GM12878 (cell line): Measurements from ENCODE around the gene DUS1L. TPM values are rescaled to one million over a fixed set of nuclear protein-coding genes. Genes with fewer than 3 reads are reported as not detected.

Source experiments
- ATF2 ChIP-seq: IDR thresholded peaks from 2 replicates; pipeline ENCODE4 v1.6.1; 2012; ENCODE audit warnings: low read length, inconsistent platforms
- BRCA1 ChIP-seq: IDR thresholded peaks from 2 replicates; pipeline ENCODE4 v1.6.1; 2011; ENCODE audit warnings: low read depth, low read length, improper control_type of control experiment
- IKZF2 ChIP-seq, 2 experiments: fragments of 450-650 bp; IDR thresholded peaks; 2 replicates each; pipeline ENCODE4 v1.6.1; 2017; ENCODE audit warnings: mild to moderate bottlenecking in 2 of 2, moderate library complexity in 2 of 2
- IRF4 ChIP-seq: IDR thresholded peaks from 2 replicates; pipeline ENCODE4 v1.6.1; 2011; ENCODE audit warnings: low read depth, low read length
- LARP7 ChIP-seq: fragments of 450-650 bp; IDR thresholded peaks from 2 replicates; pipeline ENCODE4 v1.6.1; 2017; ENCODE audit warnings: mild to moderate bottlenecking
- NKRF ChIP-seq: fragments of 450-650 bp; conservative IDR thresholded peaks from 2 replicates; pipeline ENCODE4 v1.6.1; 2017; ENCODE audit warnings: mild to moderate bottlenecking, moderate library complexity
- NR2F1 ChIP-seq: fragments of 450-650 bp; conservative IDR thresholded peaks from 2 replicates; pipeline ENCODE4 v1.6.1; 2017; ENCODE audit warnings: mild to moderate bottlenecking
- PBX3 ChIP-seq: IDR thresholded peaks from 2 replicates; pipeline ENCODE4 v1.6.1; 2011; ENCODE audit warnings: mild to moderate bottlenecking, low read depth, low read length, moderate library complexity; ENCODE audit not compliant: insufficient replicate concordance
- PKNOX1 ChIP-seq: fragments of 450-650 bp; IDR thresholded peaks from 2 replicates; pipeline ENCODE4 v1.6.1; 2016; ENCODE audit warnings: mild to moderate bottlenecking
- RELB ChIP-seq: fragments of 450-650 bp; IDR thresholded peaks from 2 replicates; pipeline ENCODE4 v1.6.1; 2017; ENCODE audit warnings: low read depth, mild to moderate bottlenecking, moderate library complexity
- SIN3A ChIP-seq: IDR thresholded peaks from 2 replicates; pipeline ENCODE4 v1.6.1; 2012; ENCODE audit warnings: low read depth, low read length, improper control_type of control experiment
- SMAD1 ChIP-seq: fragments of 450-650 bp; IDR thresholded peaks from 2 replicates; pipeline ENCODE4 v1.6.1; 2018; ENCODE audit warnings: mild to moderate bottlenecking, low read depth; ENCODE audit not compliant: partially characterized antibody
- SREBF2 ChIP-seq: IDR thresholded peaks from 2 replicates; pipeline ENCODE4 v1.6.1; 2012; ENCODE audit warnings: mild to moderate bottlenecking, low read length
- STAT1 ChIP-seq: fragments of 450-650 bp; conservative IDR thresholded peaks from 2 replicates; pipeline ENCODE4 v1.6.1; 2014; ENCODE audit warnings: antibody characterized with exemption, mild to moderate bottlenecking
- TCF7 ChIP-seq: IDR thresholded peaks from 2 replicates; pipeline ENCODE4 v1.6.1; 2014; ENCODE audit warnings: antibody characterized with exemption, borderline replicate concordance
- YY1 ChIP-seq: IDR thresholded peaks from 2 replicates; pipeline ENCODE4 v1.6.1; 2011; ENCODE audit warnings: low read depth, mild to moderate bottlenecking, low read length
- ZBTB40 ChIP-seq: fragments of 450-650 bp; IDR thresholded peaks from 2 replicates; pipeline ENCODE4 v1.6.1; 2016; ENCODE audit warnings: mild to moderate bottlenecking, moderate library complexity, borderline replicate concordance
- ZNF384 ChIP-seq: IDR thresholded peaks from 2 replicates; pipeline ENCODE4 v1.6.1; 2012; ENCODE audit warnings: low read depth, mild to moderate bottlenecking, low read length, improper control_type of control experiment, borderline replicate concordance
- polyA plus RNA-seq, 11 experiments: library from polyadenylated mRNA; depleted of rRNA in 4 of 11; unstranded in 6 of 11; stranded (reverse) in 5 of 11; fragments of >200 nt; fragmentation: Nextera tagmentation in 4 of 11; fragmentation: Illumina TruSeq in 1 of 11; extraction: Ambion mirVana in 4 of 11; extraction: Trizol in 1 of 11; gene quantifications; 1 replicate in 1 of 11; 2 replicates in 10 of 11; pipeline versions ENCODE4 v1.2.1 to v1.2.3, GENCODE V29; 2011 to 2016; ENCODE audit warnings: inconsistent platforms in 2 of 11, missing spikeins in 2 of 11, low read depth in 1 of 11
- total RNA-seq, 4 experiments: library from RNA; depleted of rRNA in 3 of 4; stranded (reverse); fragments of >200 nt in 3 of 4; fragmentation: Illumina TruSeq in 1 of 4; extraction: Trizol in 1 of 4; gene quantifications; 2 replicates each; pipeline versions ENCODE4 v1.2.1 to v1.2.3, GENCODE V29; 2013 to 2021

DUS1L gene
- total and polyA plus RNA-seq, 10 of the 15 experiments (the other 5 are each of a cell fraction or from before 2014, with no cell fraction given): 6.1 to 157 (median 44.5) TPM

- peak; percentile 62; the same call in 1 of the 2 replicates for TF ChIP-seq ZBTB40
- TF ChIP-seq STAT1: no peak
- no peak for TF ChIP-seq SMAD1
- TF ChIP-seq IKZF2 (IDR thresholded peaks at IDR 0.05): peak; percentile 45 to 46; a peak in 1 of 4 replicates
- no peak for TF ChIP-seq NR2F1
- TF ChIP-seq YY1: 0 out of 2 replicates have a peak, but pooled peaks have one; percentile 59
- no peak for TF ChIP-seq ZNF384
- no peak for TF ChIP-seq TCF7
- peak; percentile 49 for TF ChIP-seq RELB
- TF ChIP-seq PKNOX1: peak; percentile 61
- TF ChIP-seq SREBF2: no peak
- TF ChIP-seq ATF2: no peak
- peak; percentile 39; the same call in 1 of the 2 replicates for TF ChIP-seq LARP7
- peak; percentile 58; the same call in 1 of the 2 replicates for TF ChIP-seq SIN3A
- no peak for TF ChIP-seq IRF4
- peak; percentile 40 for TF ChIP-seq PBX3
- TF ChIP-seq NKRF: peak; percentile 73
- TF ChIP-seq BRCA1: no peak
Observed at GRCh38 chr17:82105882-82106687, 40.5 kb upstream of the DUS1L start (continued).
